SK-N-SH (cell line): ENCODE results near the gene PAF1. TPM values are rescaled to one million over a fixed set of nuclear protein-coding genes. Genes with fewer than 3 reads are reported as not detected.
A peak's percentile ranks its signal among the peaks of the same experiment; 100 is the strongest.

Source experiments
- CTCF ChIA-PET: fragments of 300-600, 350-600 bp; formaldehyde crosslinking; extraction: SDS; loops from one replicate; lab custom pipeline; 2021; lab: Yijun Ruan, JAX
- POLR2A ChIA-PET: fragments of 350-600 bp; sonication (Branson Sonifier 250); formaldehyde crosslinking; extraction: SDS; loops from one replicate; lab custom pipeline; 2020; ENCODE audit warnings: antibody characterized with exemption, inconsistent platforms; lab: Yijun Ruan, JAX
- DNase-seq: peaks from one replicate; pipeline ENCODE4 v3.0.0; 2012
- H2AFZ ChIP-seq: fragments of 200-600 bp; sonication (generic); 2 replicates; pipeline ENCODE4 v1.8.1; 2016; ENCODE audit warnings: antibody characterized with exemption, mild to moderate bottlenecking, low read depth
- H3F3A ChIP-seq: fragments of 200-600 bp; sonication (generic); replicated peaks from 2 replicates; pipeline ENCODE3; 2016; ENCODE audit warnings: antibody characterized with exemption, mild to moderate bottlenecking; ENCODE audit not compliant: insufficient read depth
- H3K27ac ChIP-seq, 2 experiments: fragments of 200-500 bp in 1 of 2; fragments of 200-600 bp in 1 of 2; sonication (Bioruptor generic) in 1 of 2; sonication (generic), shearing (Covaris generic) in 1 of 2; 2 replicates each; pipeline versions ENCODE4 v1.5.1 to v1.6.1; 2014 to 2016; ENCODE audit warnings: low read depth in 2 of 2, inconsistent platforms in 1 of 2, low read length in 1 of 2, mild to moderate bottlenecking in 1 of 2, mixed read lengths in 1 of 2
- H3K27me3 ChIP-seq: fragments of 200-600 bp; sonication (generic), shearing (Covaris generic); 2 replicates; pipeline ENCODE4 v1.6.1; 2016; ENCODE audit warnings: mixed run types; ENCODE audit not compliant: insufficient read depth
- H3K36me3 ChIP-seq, 2 experiments: fragments of 200-500 bp in 1 of 2; fragments of 200-600 bp in 1 of 2; sonication (Bioruptor generic) in 1 of 2; sonication (generic) in 1 of 2; replicated peaks in 1 of 2; 2 replicates each; pipeline versions ENCODE3 to v1.5.1; 2014 to 2016; ENCODE audit warnings: low read length in 1 of 2, mild to moderate bottlenecking in 1 of 2; ENCODE audit not compliant: insufficient read depth in 2 of 2, control insufficient read depth in 1 of 2
- H3K4me1 ChIP-seq, 2 experiments: fragments of 200-500 bp in 1 of 2; fragments of 200-600 bp in 1 of 2; sonication (Bioruptor generic) in 1 of 2; sonication (generic), shearing (Covaris generic) in 1 of 2; 2 replicates each; pipeline versions ENCODE4 v1.5.1 to v1.6.1; 2014 to 2016; ENCODE audit warnings: low read depth in 1 of 2, low read length in 1 of 2, mixed run types in 1 of 2; ENCODE audit not compliant: insufficient read depth in 2 of 2, control insufficient read depth in 1 of 2
- H3K4me2 ChIP-seq: fragments of 200-600 bp; sonication (generic), shearing (Covaris generic); 2 replicates; pipeline ENCODE4 v1.6.1; 2017; ENCODE audit warnings: mixed run types
- H3K4me3 ChIP-seq, 2 experiments: fragments of 200-500 bp in 1 of 2; fragments of 200-600 bp in 1 of 2; sonication (Bioruptor generic) in 1 of 2; sonication (generic), shearing (Covaris generic) in 1 of 2; 2 replicates each; pipeline versions ENCODE4 v1.5.1 to v1.8.1; 2014 to 2016; ENCODE audit warnings: low read depth in 2 of 2, inconsistent platforms in 1 of 2, low read length in 1 of 2, mild to moderate bottlenecking in 1 of 2, mixed read lengths in 1 of 2, moderate library complexity in 1 of 2
- H3K79me2 ChIP-seq: fragments of 200-600 bp; sonication (generic); 2 replicates; pipeline ENCODE4 v1.8.1; 2017; ENCODE audit warnings: mild to moderate bottlenecking; ENCODE audit not compliant: insufficient read depth
- H3K9ac ChIP-seq: fragments of 200-600 bp; sonication (generic); 2 replicates; pipeline ENCODE4 v1.6.1; 2017; ENCODE audit warnings: mixed run types
- H3K9me2 ChIP-seq: fragments of 200-600 bp; sonication (generic); 2 replicates; pipeline ENCODE4 v1.6.1; 2017; ENCODE audit warnings: mixed run types
- H3K9me3 ChIP-seq: fragments of 200-600 bp; sonication (generic); 2 replicates; pipeline ENCODE4 v1.6.1; 2017; ENCODE audit warnings: mixed run types, mild to moderate bottlenecking, moderate library complexity
- H4K20me1 ChIP-seq: fragments of 200-600 bp; sonication (generic); 2 replicates; pipeline ENCODE4 v1.6.1; 2017; ENCODE audit warnings: mild to moderate bottlenecking, mixed run types; ENCODE audit not compliant: insufficient read depth
- CHD2 ChIP-seq: fragments of 150-350 bp; IDR thresholded peaks from 2 replicates; pipeline ENCODE4 v1.6.1; 2018; ENCODE audit warnings: low read length; ENCODE audit not compliant: partially characterized antibody
- ELF1 ChIP-seq: IDR thresholded peaks from 2 replicates; pipeline ENCODE4 v1.4.0; 2012
- EP300 ChIP-seq, 2 experiments: IDR thresholded peaks; 2 replicates each; pipeline versions ENCODE4 v1.4.0 to v1.6.1; 2012; ENCODE audit warnings: borderline replicate concordance in 1 of 2, low read depth in 1 of 2, low read length in 1 of 2
- EZH2phosphoT487 ChIP-seq: fragments of 200-600 bp; sonication (generic); IDR thresholded peaks from 2 replicates; pipeline ENCODE4 v1.6.1; 2017; ENCODE audit warnings: low read depth, mixed run types, mild to moderate bottlenecking, antibody characterized with exemption, moderate library complexity, borderline replicate concordance
- FOXJ3 ChIP-seq: sonication (generic); formaldehyde crosslinking; IDR thresholded peaks from 2 replicates; pipeline ENCODE4 v1.5.1; 2020; ENCODE audit warnings: mild to moderate bottlenecking, missing genetic modification reagents
- GATA2 ChIP-seq: sonication (generic); formaldehyde crosslinking; IDR thresholded peaks from 2 replicates; pipeline ENCODE4 v1.5.0; 2020; ENCODE audit warnings: mild to moderate bottlenecking, missing genetic modification reagents
- NRF1 ChIP-seq: IDR thresholded peaks from 2 replicates; pipeline ENCODE4 v1.6.1; 2012; ENCODE audit warnings: low read depth, mild to moderate bottlenecking, low read length
- RCOR1 ChIP-seq: fragments of 150-350 bp; IDR thresholded peaks from 2 replicates; pipeline ENCODE4 v1.6.1; 2017; ENCODE audit warnings: antibody characterized with exemption, low read length
- RFX5 ChIP-seq: IDR thresholded peaks from 2 replicates; pipeline ENCODE4 v1.6.1; 2012; ENCODE audit warnings: mild to moderate bottlenecking, improper control_type of control experiment, low read length
- TAF1 ChIP-seq: IDR thresholded peaks from 2 replicates; pipeline ENCODE4 v1.6.1; 2012; ENCODE audit warnings: low read depth, mild to moderate bottlenecking, low read length, moderate library complexity, borderline replicate concordance
- YY1 ChIP-seq: IDR thresholded peaks from 2 replicates; pipeline ENCODE4 v1.4.0; 2012; ENCODE audit warnings: low read depth, mild to moderate bottlenecking
- WGBS: methylation state at CpG from one replicate; pipeline ENCODE4 v1.1.6; 2017; ENCODE audit warnings: low lambda C conversion rate; 5-methylcytosine and 5-hydroxymethylcytosine counted together
- polyA plus RNA-seq, 3 experiments: library from polyadenylated mRNA; depleted of rRNA; stranded (reverse); fragments of >200 nt; gene quantifications; 2 replicates each; pipeline ENCODE4 v1.2.3, GENCODE V29; 2012
- TF ChIP-seq, protein P1 (sequence below): IDR thresholded peaks from 2 replicates; pipeline ENCODE4 v1.6.1; 2012; ENCODE audit warnings: mild to moderate bottlenecking, low read depth, low read length, moderate library complexity
- TF ChIP-seq, protein P2 (sequence below): IDR thresholded peaks from 2 replicates; pipeline ENCODE4 v1.4.0; 2012; ENCODE audit warnings: low read depth, borderline replicate concordance
- TF ChIP-seq, protein P3 (sequence below): IDR thresholded peaks from 2 replicates; pipeline ENCODE4 v1.4.0; 2012; ENCODE audit warnings: low read depth, borderline replicate concordance
- TF ChIP-seq, protein P4 (sequence below): fragments of 150-350 bp; IDR thresholded peaks from 2 replicates; pipeline ENCODE4 v1.6.1; 2016; ENCODE audit warnings: mild to moderate bottlenecking, low read depth, low read length

PAF1 gene
- polyA plus RNA-seq, 1 of the 3 experiments (the other 2 are of a cell fraction), result 65.3 TPM

DNA sequence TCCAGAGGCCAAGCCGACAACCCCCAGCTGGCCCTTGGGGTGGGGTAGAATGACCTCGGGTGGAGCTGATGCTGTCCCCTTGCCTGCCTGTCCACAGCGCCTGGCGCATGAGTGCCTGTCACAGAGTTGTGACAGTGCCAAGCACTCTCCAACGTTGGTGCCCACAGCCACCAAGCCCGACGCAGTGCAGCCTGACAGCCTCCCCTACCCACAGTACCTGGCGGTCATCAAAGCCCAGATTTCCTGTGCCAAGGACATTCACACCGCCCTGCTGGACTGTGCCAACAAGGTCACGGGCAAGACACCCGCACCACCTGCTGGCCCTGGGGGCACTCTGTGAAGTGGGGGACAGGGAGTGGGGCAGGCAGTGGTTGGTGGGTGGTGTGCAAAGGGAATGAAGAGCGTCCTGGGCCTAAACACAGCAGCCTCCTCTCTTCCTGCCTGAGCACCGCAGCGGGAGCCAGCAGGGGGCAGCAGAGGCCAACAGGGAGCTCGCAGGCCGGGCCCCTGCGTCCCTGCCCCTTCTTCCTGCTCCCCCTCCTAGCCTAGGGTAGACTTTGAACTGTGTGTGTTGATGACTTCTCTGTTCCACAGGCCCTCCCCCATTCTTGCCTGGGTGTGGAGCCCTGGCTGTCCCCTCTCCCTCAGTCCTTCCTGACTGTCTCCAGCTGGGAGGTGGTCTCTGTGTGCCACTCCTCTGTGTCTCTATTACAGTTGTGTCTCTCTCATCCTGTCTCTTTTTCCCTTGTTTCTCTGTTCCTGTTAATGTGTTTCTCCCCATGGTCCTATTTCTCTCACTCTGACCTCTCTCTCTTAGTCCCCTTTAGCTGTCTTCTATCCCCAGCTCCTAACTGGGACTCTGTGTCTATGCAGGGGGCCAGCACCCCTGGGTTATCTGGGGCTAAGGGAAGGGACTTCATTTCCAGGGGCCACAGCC is 6.7 kb upstream of the PAF1 start (continued):
- TF ChIP-seq, protein P1, sequence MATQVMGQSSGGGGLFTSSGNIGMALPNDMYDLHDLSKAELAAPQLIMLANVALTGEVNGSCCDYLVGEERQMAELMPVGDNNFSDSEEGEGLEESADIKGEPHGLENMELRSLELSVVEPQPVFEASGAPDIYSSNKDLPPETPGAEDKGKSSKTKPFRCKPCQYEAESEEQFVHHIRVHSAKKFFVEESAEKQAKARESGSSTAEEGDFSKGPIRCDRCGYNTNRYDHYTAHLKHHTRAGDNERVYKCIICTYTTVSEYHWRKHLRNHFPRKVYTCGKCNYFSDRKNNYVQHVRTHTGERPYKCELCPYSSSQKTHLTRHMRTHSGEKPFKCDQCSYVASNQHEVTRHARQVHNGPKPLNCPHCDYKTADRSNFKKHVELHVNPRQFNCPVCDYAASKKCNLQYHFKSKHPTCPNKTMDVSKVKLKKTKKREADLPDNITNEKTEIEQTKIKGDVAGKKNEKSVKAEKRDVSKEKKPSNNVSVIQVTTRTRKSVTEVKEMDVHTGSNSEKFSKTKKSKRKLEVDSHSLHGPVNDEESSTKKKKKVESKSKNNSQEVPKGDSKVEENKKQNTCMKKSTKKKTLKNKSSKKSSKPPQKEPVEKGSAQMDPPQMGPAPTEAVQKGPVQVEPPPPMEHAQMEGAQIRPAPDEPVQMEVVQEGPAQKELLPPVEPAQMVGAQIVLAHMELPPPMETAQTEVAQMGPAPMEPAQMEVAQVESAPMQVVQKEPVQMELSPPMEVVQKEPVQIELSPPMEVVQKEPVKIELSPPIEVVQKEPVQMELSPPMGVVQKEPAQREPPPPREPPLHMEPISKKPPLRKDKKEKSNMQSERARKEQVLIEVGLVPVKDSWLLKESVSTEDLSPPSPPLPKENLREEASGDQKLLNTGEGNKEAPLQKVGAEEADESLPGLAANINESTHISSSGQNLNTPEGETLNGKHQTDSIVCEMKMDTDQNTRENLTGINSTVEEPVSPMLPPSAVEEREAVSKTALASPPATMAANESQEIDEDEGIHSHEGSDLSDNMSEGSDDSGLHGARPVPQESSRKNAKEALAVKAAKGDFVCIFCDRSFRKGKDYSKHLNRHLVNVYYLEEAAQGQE, result no peak
- no peak for TF ChIP-seq GATA2
- TF ChIP-seq YY1, result no peak
- TF ChIP-seq, protein P2, sequence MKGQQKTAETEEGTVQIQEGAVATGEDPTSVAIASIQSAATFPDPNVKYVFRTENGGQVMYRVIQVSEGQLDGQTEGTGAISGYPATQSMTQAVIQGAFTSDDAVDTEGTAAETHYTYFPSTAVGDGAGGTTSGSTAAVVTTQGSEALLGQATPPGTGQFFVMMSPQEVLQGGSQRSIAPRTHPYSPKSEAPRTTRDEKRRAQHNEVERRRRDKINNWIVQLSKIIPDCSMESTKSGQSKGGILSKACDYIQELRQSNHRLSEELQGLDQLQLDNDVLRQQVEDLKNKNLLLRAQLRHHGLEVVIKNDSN, result no peak
- TF ChIP-seq EP300 (IDR thresholded peaks at IDR 0.05; ENCODE audit: borderline replicate concordance in 1 of 2, low read depth in 1 of 2, low read length in 1 of 2), result no peak
- TF ChIP-seq, protein P3, sequence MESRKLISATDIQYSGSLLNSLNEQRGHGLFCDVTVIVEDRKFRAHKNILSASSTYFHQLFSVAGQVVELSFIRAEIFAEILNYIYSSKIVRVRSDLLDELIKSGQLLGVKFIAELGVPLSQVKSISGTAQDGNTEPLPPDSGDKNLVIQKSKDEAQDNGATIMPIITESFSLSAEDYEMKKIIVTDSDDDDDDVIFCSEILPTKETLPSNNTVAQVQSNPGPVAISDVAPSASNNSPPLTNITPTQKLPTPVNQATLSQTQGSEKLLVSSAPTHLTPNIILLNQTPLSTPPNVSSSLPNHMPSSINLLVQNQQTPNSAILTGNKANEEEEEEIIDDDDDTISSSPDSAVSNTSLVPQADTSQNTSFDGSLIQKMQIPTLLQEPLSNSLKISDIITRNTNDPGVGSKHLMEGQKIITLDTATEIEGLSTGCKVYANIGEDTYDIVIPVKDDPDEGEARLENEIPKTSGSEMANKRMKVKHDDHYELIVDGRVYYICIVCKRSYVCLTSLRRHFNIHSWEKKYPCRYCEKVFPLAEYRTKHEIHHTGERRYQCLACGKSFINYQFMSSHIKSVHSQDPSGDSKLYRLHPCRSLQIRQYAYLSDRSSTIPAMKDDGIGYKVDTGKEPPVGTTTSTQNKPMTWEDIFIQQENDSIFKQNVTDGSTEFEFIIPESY, result no peak

DNA sequence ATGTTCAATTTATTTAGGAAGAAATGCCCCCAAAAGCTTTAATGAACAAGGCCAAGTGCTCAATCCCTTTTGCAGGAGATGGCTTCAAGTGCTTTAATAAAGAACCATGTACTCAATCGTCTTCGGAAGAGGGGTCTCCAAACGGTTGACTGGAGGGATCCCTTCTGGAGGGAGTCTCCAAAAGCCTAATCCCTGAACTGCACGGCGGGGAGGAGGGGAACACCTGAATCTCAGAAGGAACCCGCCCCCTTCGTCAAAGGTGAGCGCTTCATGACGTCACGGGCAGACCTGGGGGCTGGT is 505 bp downstream of the PAF1 start:
- no peak for DNase-seq
- peak overlapping the region; percentile 54; the same call in 1 of the 2 replicates for H2AFZ ChIP-seq
- H3K27ac ChIP-seq, result peak overlapping the region; percentile 86 to 97
- H3K9me2 ChIP-seq, result no peaks in the 10 kb centered on the region
- H3K79me2 ChIP-seq, result peaks cover 52% of the 10 kb centered on the region
- peak overlapping the region; percentile 98 for H3K9ac ChIP-seq
- H3K4me2 ChIP-seq, result peak overlapping the region; percentile 81
- no peaks in the 10 kb centered on the region for H3K27me3 ChIP-seq
- ChIA-PET POLR2A (interaction anchor here (0.7 to 2.1 kb wide), 6 partner anchors 8 to 142 kb away, joined by 3 to 18 read pairs (median 5); partner anchors contain the start of genes EID2B and RPS16), CTCF (interaction anchor here (0.7 to 4.7 kb wide), 3 partner anchors 12 to 46 kb away, joined by 3 to 53 read pairs (median 9); partner anchors contain the start of genes PLEKHG2 and RPS16)
- peaks cover 30 to 44% of the 10 kb centered on the region in 2 experiments for H3K36me3 ChIP-seq
- H3K4me1 ChIP-seq, result peaks cover 5 to 17% of the 10 kb centered on the region in 2 experiments; a peak in 2 of 4 replicates
- H4K20me1 ChIP-seq, result no peaks in the 10 kb centered on the region
- WGBS, result 1% methylated on average over 6 of the region's 10 CpGs
- no peaks in the 10 kb centered on the region for H3K9me3 ChIP-seq
- peak overlapping the region; percentile 96 to 98 for H3K4me3 ChIP-seq
- peaks cover 6% of the 10 kb centered on the region for H3F3A ChIP-seq
- TF ChIP-seq RCOR1 (no peak), TAF1 (no peak), RFX5 (no peak), YY1 (no peak), EP300 (IDR thresholded peaks at IDR 0.05; ENCODE audit: borderline replicate concordance in 1 of 2, low read depth in 1 of 2, low read length in 1 of 2) (no peak), EZH2phosphoT487 (no peak), CHD2 (no peak), FOXJ3 (CRISPR knock-in tag) (no peak), NRF1 (no peak), ELF1 (no peak)
- TF ChIP-seq, protein P1, result no peak
- TF ChIP-seq, protein P2, result no peak
- TF ChIP-seq, protein P4, sequence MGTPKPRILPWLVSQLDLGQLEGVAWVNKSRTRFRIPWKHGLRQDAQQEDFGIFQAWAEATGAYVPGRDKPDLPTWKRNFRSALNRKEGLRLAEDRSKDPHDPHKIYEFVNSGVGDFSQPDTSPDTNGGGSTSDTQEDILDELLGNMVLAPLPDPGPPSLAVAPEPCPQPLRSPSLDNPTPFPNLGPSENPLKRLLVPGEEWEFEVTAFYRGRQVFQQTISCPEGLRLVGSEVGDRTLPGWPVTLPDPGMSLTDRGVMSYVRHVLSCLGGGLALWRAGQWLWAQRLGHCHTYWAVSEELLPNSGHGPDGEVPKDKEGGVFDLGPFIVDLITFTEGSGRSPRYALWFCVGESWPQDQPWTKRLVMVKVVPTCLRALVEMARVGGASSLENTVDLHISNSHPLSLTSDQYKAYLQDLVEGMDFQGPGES, result no peak
